Breast epithelium (tissue), 3 donors: ENCODE data around the gene SFSWAP.

Experiments
- POLR2AphosphoS5 ChIP-seq, 3 donors: sonication (generic); formaldehyde crosslinking; IDR thresholded peaks; one replicate each; pipeline ENCODE4 v1.6.1; 2017; ENCODE audit warnings: antibody characterized with exemption in 3 of 3
- TF ChIP-seq, protein P1 (sequence below), 3 donors: fragments of 450-650 bp; IDR thresholded peaks; one replicate each; pipeline ENCODE4 v1.5.1; 2016 to 2017; ENCODE audit warnings: antibody characterized with exemption in 3 of 3, mild to moderate bottlenecking in 3 of 3, moderate library complexity in 3 of 3

- TF ChIP-seq, protein P1, sequence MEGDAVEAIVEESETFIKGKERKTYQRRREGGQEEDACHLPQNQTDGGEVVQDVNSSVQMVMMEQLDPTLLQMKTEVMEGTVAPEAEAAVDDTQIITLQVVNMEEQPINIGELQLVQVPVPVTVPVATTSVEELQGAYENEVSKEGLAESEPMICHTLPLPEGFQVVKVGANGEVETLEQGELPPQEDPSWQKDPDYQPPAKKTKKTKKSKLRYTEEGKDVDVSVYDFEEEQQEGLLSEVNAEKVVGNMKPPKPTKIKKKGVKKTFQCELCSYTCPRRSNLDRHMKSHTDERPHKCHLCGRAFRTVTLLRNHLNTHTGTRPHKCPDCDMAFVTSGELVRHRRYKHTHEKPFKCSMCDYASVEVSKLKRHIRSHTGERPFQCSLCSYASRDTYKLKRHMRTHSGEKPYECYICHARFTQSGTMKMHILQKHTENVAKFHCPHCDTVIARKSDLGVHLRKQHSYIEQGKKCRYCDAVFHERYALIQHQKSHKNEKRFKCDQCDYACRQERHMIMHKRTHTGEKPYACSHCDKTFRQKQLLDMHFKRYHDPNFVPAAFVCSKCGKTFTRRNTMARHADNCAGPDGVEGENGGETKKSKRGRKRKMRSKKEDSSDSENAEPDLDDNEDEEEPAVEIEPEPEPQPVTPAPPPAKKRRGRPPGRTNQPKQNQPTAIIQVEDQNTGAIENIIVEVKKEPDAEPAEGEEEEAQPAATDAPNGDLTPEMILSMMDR (IDR thresholded peaks at IDR 0.05) = no peak
- no peak for TF ChIP-seq POLR2AphosphoS5 (IDR thresholded peaks at IDR 0.05)
These were observed 134.2 kb downstream of the SFSWAP start for GRCh38 chr12:131845121-131845520.
